ENCODE measurements around the gene ZSCAN18. TPM values are rescaled to one million over a fixed set of nuclear protein-coding genes. Genes with fewer than 3 reads are reported as not detected.

Gene ZSCAN18
- total RNA-seq, 4 donors from 2014 or later = 109 to 158 (median 129) TPM

DNA sequence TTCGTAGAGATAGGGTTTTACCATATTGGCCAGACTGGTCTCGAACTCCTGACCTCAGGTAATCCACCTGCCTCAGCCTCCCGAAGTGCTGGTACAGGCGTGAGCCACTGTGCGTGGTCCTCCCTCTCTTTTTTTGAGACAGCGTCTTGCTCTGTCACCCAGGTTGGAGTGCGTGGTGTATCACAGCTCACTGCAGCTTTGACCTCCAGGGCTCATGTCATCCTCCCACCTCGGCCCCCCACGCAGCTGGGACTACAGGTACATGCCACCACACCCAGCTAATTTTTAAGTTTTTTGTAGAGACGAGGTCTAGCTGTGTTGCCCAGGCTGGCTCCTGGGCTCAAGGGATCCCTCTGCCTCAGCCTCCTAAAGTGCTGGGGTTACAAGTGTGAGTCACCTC lies 18.2 kb downstream of the ZSCAN18 start:
- WGBS, 2 donors = 93 to 96% methylated on average over 10 of the region's 10 CpGs
- Histone ChIP-seq H3K27me3 (no peaks in the 10 kb centered on the region), H3K9me3 (peaks cover 0 to 99% (median 35%) of the 10 kb centered on the region in 4 donors), H3K27ac (no peak overlapping the region), H3K36me3 (peaks cover 8 to 83% (median 17%) of the 10 kb centered on the region in 3 donors), H3K4me3 (no peak overlapping the region), H3K4me1 (no peaks in the 10 kb centered on the region)
- no peak for DNase-seq (ENCODE audit: low spot score in 2 of 2)
- TF ChIP-seq POLR2A (IDR thresholded peaks at IDR 0.05) = no peak
- TF ChIP-seq, protein P1, sequence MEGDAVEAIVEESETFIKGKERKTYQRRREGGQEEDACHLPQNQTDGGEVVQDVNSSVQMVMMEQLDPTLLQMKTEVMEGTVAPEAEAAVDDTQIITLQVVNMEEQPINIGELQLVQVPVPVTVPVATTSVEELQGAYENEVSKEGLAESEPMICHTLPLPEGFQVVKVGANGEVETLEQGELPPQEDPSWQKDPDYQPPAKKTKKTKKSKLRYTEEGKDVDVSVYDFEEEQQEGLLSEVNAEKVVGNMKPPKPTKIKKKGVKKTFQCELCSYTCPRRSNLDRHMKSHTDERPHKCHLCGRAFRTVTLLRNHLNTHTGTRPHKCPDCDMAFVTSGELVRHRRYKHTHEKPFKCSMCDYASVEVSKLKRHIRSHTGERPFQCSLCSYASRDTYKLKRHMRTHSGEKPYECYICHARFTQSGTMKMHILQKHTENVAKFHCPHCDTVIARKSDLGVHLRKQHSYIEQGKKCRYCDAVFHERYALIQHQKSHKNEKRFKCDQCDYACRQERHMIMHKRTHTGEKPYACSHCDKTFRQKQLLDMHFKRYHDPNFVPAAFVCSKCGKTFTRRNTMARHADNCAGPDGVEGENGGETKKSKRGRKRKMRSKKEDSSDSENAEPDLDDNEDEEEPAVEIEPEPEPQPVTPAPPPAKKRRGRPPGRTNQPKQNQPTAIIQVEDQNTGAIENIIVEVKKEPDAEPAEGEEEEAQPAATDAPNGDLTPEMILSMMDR (IDR thresholded peaks at IDR 0.05) = no peak
- TF ChIP-seq EP300 (IDR thresholded peaks at IDR 0.05) = no peak

GRCh38 chr19:58067240-58067912 lies 30.7 kb downstream of the ZSCAN18 start:
- H3K36me3 ChIP-seq = peaks cover 0 to 95% (median 23%) of the 10 kb centered on the region in 3 donors
- WGBS, 2 donors = 94% methylated on average over 15 of the region's 15 CpGs

GRCh38 chr19:58063712-58064111 lies 34.3 kb downstream of the ZSCAN18 start:
- TF ChIP-seq POLR2A (IDR thresholded peaks at IDR 0.05) = no peak
- TF ChIP-seq, protein P1 (IDR thresholded peaks at IDR 0.05) = no peak
- no peak for TF ChIP-seq EP300 (IDR thresholded peaks at IDR 0.05)
- Histone ChIP-seq H3K27ac (no peak overlapping the region), H3K9me3 (peaks cover 0 to 92% (median 29%) of the 10 kb centered on the region in 4 donors), H3K4me1 (peaks cover 0 to 9% (median 0%) of the 10 kb centered on the region in 4 donors), H3K36me3 (peaks cover 0 to 78% (median 23%) of the 10 kb centered on the region in 3 donors), H3K4me3 (no peak overlapping the region), H3K27me3 (no peaks in the 10 kb centered on the region)
- WGBS, 2 donors = 97 to 99% methylated on average over 3 of the region's 3 CpGs
- DNase-seq (ENCODE audit: low spot score in 2 of 2) = no peak

More at GRCh38 chr19:58067240-58067912, 30.7 kb downstream of the ZSCAN18 start:
- Histone ChIP-seq H3K4me1 (no peaks in the 10 kb centered on the region), H3K27ac (no peak overlapping the region), H3K27me3 (no peaks in the 10 kb centered on the region), H3K9me3 (peaks cover 0 to 98% (median 41%) of the 10 kb centered on the region in 4 donors), H3K4me3 (no peak overlapping the region)
- DNase-seq (ENCODE audit: low spot score in 2 of 2) = no peak
- TF ChIP-seq, protein P1 (IDR thresholded peaks at IDR 0.05) = no peak
- TF ChIP-seq POLR2A (IDR thresholded peaks at IDR 0.05) (no peak), EP300 (IDR thresholded peaks at IDR 0.05) (no peak)

GRCh38 chr19:58060231-58060630 lies 37.8 kb downstream of the ZSCAN18 start:
- DNase-seq (ENCODE audit: low spot score in 2 of 2) = no peak
- peaks cover 0 to 69% (median 8%) of the 10 kb centered on the region in 4 donors for H3K9me3 ChIP-seq
- no peaks in the 10 kb centered on the region for H3K27me3 ChIP-seq
- peaks cover 0 to 13% (median 0%) of the 10 kb centered on the region in 4 donors for H3K4me1 ChIP-seq
- H3K36me3 ChIP-seq = peaks cover 0 to 44% (median 9%) of the 10 kb centered on the region in 3 donors
- TF ChIP-seq, protein P1 (IDR thresholded peaks at IDR 0.05) = no peak
- TF ChIP-seq EP300 (IDR thresholded peaks at IDR 0.05) (no peak), POLR2A (IDR thresholded peaks at IDR 0.05) (no peak)
- H3K27ac ChIP-seq = no peak overlapping the region
- WGBS, 2 donors = 78 to 91% methylated on average over 20 to 24 of the region's 24 CpGs
- H3K4me3 ChIP-seq = peak overlapping the region in 2 of 4 donors; percentile 49 to 72

- TF ChIP-seq, protein P1 (IDR thresholded peaks at IDR 0.05) = no peak
- no peak for TF ChIP-seq POLR2A (IDR thresholded peaks at IDR 0.05)
- TF ChIP-seq EP300 (IDR thresholded peaks at IDR 0.05) = no peak
- Histone ChIP-seq H3K27ac (peak overlapping the region; percentile 72 to 93 (median 89)), H3K9me3 (peaks cover 0 to 65% (median 5%) of the 10 kb centered on the region in 4 donors), H3K36me3 (peaks cover 0 to 38% (median 5%) of the 10 kb centered on the region in 3 donors), H3K4me1 (peaks cover 0 to 13% (median 0%) of the 10 kb centered on the region in 4 donors), H3K4me3 (peak overlapping the region; percentile 49 to 74 (median 64)), H3K27me3 (no peaks in the 10 kb centered on the region)
- no peak for DNase-seq (ENCODE audit: low spot score in 2 of 2)
- 8 to 22% methylated on average over 20 to 27 of the region's 28 CpGs for WGBS, 2 donors
Measured at GRCh38 chr19:58059671-58060078, 38.4 kb downstream of the ZSCAN18 start.
